Measurements from ENCODE around the gene TAS2R30. TPM values are rescaled to one million over a fixed set of nuclear protein-coding genes. Genes with fewer than 3 reads are reported as not detected.

TAS2R30 gene
- not detected for polyA plus RNA-seq (2013, experiment 1 of 2; ENCODE audit: insufficient read length)
- polyA plus RNA-seq (2013, experiment 2 of 2; ENCODE audit: insufficient read length): not detected

GRCh38 chr12:11134305-11134704 lies at the start of gene TAS2R30:
Gene TAS2R30, minus strand, starts transcription at chr12:11134644. Its CDS starts 400 bp downstream, at chr12:11134244.
- no peak for DNase-seq

GRCh38 chr12:11183011-11183410 lies 48.6 kb upstream of the TAS2R30 start:
- no peak for DNase-seq

DNA sequence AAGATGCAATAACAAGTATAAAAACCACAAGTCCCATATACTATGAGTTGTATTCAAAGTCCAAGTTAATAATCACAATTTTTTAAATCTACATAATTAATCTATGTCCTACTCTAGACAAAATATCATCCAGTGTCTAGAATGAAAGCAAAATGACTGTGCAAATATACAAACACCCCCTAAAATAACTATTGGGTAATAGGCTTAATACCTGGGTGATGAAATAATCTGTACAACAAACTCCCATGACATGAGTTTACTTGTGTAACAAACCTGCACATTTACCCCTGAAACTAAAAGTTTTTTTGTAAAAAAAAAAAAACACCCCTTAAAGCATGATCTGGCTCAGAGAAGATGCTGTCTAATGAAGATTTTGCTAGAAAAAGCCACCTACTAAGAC lies 48.1 kb upstream of the TAS2R30 start:
- no peak for DNase-seq

- DNase-seq: no peak
Measured at GRCh38 chr12:11178250-11178649, 43.8 kb upstream of the TAS2R30 start.

- DNase-seq: no peak
Measured at GRCh38 chr12:11174022-11174421, 39.6 kb upstream of the TAS2R30 start.

GRCh38 chr12:11171969-11172675 lies 37.7 kb upstream of the TAS2R30 start:
- DNase-seq: peak; percentile 6

DNA sequence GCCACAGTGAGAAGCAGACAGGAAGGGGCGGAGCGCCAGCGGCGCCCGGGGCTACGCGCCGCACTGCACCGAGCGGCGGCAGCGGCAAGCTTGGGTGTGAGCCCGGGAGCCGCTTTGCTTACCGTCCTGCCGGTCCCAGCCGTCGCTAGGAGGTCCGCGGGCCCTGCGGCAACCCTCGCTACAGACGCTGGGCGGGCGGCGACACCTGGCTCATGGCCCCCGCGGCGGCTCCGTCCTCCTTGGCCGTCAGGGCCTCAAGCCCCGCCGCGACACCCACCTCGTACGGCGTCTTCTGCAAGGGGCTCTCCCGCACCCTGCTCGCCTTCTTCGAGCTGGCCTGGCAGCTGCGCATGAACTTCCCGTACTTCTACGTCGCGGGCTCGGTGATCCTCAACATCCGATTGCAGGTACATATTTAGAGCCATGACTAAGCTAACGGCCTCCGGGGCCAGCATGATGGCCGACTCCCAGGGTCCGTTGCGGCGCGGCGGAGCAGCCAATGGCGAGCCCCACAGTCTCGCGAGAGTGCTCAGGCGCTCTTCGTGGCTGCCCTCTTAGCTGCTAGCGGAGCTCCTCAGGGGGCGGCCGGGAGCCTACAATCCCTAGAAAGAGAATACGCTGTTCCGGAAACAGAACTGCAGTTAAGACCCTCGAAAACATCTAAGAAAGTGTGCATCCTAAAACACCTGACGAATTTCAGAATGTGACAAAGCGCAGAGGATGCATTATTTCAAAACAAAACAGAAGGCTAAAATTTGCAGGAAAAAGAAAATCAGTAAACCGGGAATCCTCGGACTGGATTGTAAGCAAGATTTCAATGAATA lies 36.9 kb upstream of the TAS2R30 start, which contains the start of gene SMIM10L1:
TSS of gene SMIM10L1 (plus strand) at position 50 of the 824 bp plus-strand sequence. CDS start at position 213, 163 bp downstream.
- DNase-seq: peak; percentile 95

DNA sequence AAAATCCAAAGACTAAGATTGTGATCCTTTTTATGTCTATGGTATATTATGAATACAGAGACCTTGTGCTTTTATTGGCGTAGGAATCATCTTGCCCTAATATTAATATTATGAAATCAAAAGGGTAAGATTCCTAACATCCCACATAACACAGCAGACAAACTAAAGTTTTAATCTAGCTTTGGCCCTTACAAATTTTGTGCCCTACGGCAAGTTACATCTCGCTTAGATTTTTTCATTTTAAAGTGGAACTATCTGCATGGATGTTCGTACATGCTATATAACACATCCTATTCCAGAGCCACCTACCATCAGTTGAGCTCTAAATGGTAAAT lies 36.3 kb upstream of the TAS2R30 start:
- no peak for DNase-seq

DNA sequence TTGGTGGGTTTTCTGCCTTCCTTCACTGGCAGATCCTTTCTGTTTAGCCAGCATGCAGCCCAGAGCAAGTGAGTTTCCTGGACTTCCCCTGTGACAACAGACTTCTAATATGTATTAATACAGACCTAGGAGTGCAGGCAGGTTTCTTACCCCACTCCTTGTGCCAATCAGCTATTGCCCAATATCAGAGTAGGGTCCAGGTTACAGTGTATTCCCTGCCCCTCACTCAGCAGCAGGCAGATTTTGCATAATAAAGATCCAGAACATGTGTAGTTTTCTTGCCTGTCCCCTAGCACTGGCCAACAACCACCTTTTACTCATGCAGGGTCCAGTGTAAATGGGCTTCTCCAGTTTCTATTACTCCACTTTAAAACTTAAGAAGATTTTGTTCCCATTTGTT lies 31.9 kb upstream of the TAS2R30 start:
- DNase-seq: no peak

DNA sequence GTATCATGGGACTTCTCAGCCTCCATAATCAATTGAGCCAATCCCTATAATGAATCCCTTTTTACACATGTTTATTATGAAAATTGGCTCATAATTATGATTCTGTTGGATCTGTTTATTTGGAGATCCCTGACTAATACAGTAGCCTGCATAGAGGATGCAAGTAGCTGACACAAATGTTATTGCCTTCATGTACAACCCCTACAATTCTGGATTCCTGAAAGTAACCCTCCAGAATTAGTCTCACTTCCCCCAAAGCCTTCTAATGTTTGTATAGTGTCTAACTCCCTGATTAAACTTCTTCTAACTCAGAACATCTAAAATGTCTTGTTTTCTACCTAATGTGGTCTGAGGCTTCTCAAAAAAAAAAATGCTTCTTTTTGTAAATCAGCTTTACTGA lies 29.9 kb upstream of the TAS2R30 start:
- no peak for DNase-seq

GRCh38 chr12:11162502-11162901 lies 28.1 kb upstream of the TAS2R30 start:
- no peak for DNase-seq

DNA sequence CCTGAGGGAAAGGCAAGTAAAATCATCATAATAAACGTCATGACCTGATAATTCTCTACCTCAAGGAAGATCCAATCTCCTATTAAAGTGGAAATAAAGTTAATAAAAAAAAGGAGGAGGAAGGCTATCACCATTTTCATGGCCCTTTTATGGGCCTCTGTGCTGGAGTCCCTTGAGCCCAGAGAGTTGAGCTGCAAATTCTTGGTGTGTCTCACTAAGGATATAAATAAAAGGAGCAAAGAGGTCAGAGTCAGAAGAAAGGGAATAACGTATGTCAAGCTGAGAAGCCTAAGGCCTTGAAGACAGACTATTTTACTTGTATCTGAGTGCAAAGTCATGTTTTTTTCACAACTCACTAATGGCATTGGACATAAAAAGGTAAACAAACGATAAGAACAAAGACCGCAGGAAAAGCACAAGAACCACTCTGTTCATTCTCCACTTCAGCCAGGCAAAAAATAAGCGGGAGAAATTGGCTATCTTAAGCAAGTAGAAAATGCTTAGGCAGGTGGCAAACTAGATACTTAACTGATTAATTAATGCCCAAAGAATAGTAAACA lies 24.5 kb upstream of the TAS2R30 start:
- DNase-seq: no peak

DNA sequence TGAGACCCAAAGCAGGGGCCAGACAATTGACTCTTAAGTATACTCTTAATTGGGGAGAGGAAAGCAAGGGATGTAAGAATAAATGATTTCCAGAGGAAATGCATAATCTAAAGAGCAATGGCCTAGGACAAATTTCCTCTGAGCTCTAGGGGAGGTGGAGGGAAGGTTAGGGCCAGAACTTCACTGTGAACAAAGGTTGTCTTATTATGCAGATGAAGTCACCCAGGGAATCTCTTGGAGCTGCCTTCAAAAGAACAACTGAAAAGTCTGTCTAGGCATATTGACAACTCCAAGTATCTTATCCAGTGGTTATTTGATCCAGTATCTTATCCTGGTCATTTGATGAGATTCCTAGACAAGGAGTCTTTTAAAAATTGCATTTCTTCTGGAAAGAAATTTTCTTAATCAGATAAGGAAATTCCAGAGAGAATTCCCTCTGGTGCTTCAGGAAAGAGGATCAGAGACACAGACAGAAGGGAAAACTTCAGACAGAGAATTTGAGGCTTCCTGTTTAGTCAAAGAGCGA lies 20.0 kb upstream of the TAS2R30 start:
- peak; percentile 12 for DNase-seq

DNA sequence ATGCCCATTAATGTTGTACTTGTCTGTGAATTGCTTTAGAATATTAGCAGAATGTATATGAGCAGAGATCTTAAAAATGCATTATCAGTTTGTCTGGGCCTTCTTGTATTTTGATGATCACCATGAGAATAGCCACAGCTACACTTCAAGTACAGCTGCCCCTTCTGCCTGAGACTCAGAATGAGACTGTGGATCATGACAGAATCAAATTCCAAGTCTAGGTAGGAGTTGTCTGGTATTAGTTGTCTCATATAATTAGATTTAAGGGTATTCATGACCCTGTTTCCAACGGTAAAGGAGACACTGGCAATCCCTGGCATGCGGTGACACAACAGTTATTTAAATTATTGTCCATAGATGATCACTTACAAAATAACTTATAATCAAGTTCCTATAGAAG lies 18.3 kb upstream of the TAS2R30 start:
- no peak for DNase-seq

DNA sequence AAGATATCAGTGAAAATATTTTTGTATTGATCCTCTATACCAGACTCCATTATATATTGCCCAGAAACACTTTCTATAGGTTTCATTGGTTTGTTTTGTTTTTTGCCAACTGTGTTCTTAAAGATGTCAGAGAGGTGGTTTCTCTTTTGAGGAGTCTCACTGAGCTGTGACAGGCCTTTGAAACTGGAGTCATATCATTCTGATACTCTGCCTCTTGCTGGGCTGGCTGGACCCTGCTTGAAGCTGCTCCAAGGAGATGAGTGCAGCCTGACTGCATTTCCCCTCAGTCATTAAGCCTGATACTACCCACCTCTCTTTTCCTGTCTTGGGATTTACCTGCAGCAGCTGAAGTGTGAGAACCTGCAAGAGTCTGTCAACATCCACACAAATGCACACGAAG lies 16.4 kb upstream of the TAS2R30 start:
- no peak for DNase-seq

GRCh38 chr12:11147420-11147819 lies 13.0 kb upstream of the TAS2R30 start:
- DNase-seq: no peak

GRCh38 chr12:11144297-11144696 lies 9.9 kb upstream of the TAS2R30 start:
- DNase-seq: no peak

GRCh38 chr12:11143352-11143751 lies 8.9 kb upstream of the TAS2R30 start:
- no peak for DNase-seq

DNA sequence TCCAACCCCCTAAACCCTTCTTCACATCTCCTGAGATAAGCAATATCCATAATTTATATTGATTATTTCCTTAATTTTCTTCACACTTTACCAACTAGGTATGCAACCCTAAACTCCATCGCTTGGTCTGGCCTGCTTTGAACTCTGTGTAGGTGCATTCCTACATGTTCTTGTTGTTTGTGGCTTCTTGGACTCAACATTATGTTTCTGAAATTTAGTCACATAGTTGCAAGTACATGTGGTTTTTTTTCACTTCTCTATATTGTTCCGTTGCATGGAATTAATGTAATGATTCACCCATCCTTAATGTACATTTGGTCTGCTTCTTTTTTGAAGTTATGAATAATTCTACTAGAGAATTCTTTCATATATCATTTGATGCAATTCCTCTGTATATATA lies 1.6 kb upstream of the TAS2R30 start:
- no peak for DNase-seq

DNA sequence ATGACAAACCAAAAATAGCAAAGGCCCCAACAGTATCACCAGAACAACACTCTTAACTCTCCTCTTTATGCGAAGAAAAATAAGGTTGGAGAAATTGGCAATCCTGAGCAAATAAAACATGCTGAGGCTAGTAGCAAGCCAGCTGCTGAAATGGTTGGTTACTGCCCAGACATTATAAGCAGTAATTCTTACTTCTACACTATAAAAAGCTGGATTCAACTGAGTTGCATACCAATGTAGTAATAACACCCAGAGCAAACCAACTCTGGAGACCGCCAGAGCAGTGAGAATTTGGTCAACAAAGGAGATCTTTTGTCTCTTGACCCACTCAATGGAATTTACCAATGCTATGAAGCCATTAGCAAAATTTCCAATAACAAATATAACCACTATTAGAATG lies 628 bp downstream of the TAS2R30 start:
- DNase-seq: no peak

DNA sequence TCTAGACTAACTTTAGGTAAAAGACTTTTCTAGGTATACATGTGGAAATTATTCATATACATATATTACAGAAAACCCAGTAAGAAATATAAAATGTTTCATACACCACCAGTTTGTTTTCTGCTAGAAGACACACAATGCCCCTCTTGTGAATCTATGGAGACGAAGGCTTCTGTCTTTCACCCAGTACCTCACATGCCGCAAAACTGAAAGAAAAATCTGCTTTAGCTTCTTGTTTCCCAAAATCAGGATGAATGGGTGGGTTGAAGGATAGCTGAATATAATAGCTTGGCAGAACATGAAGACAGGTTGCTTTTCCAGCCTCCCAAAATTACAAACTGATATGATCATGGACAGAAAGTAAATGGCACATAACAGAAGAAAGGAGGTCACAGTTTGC lies 1.3 kb downstream of the TAS2R30 start:
- no peak for DNase-seq

DNA sequence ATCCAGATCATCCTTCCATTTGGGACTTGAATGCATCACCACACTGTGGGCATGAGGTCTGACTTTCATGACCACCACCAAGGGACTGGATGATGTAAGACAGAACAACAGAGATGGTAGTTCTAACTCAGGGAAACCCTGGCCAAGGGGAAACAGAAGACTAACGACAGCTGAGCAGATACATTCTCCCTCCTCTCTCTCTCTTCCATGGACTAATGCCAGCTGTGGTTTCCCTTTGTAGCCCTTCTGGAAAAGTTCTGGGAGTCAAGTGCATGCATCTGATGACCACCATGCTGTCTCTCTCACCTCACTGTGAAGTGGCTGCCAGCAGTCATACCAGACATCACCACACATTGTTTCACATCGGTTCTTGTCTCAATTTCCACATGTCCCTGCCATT lies 3.4 kb downstream of the TAS2R30 start:
- no peak for DNase-seq

DNA sequence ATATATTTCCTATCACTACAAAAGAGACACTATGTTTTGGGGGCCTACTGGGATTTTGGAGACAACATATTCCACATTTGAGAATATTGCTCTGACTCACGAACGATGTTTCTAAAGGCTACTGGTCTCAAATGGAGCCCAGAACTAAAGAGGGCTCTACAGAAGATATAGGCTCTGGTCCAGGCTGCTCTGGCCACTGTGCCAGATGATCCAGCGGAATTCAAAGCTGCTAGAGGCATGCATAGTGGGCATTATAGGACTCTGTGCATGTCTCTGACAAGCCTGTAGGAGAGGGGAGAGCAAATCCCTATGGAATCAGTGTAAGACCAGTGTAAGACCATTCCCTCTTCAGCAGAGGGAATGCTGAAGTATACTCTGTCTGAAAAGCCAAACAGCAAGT lies 4.1 kb downstream of the TAS2R30 start:
- DNase-seq: no peak
